Transverse colon (tissue), 4 donors: ENCODE measurements around the gene SEMA3A. TPM values are rescaled to one million over a fixed set of nuclear protein-coding genes. Genes with fewer than 3 reads are reported as not detected.

ENCODE experiments used
- DNase-seq: peaks from one replicate; pipeline ENCODE4 v3.0.0-alpha.2; 2019
- H3K27ac ChIP-seq, 4 donors: fragments of 200-600 bp; sonication (generic); 2 replicates each; pipeline ENCODE4 v1.5.1; 2016 to 2018; ENCODE audit warnings: inconsistent platforms in 4 of 4
- H3K27me3 ChIP-seq: fragments of 200-600 bp; sonication (generic); 2 replicates; pipeline ENCODE4 v1.5.1; 2017; ENCODE audit warnings: inconsistent platforms
- H3K36me3 ChIP-seq, 4 donors: fragments of 200-600 bp; sonication (generic); 2 replicates each; pipeline ENCODE4 v1.5.1; 2017 to 2019; ENCODE audit warnings: inconsistent platforms in 4 of 4
- H3K4me1 ChIP-seq, 4 donors: fragments of 200-600 bp; sonication (generic); 2 replicates each; pipeline ENCODE4 v1.5.1; 2017 to 2020; ENCODE audit warnings: inconsistent platforms in 4 of 4
- H3K4me3 ChIP-seq, 4 donors: fragments of 200-600 bp; sonication (generic); 1 replicate in 1 of 4; 2 replicates in 3 of 4; pipeline versions ENCODE4 v1.5.1 to v1.6.1; 2017 to 2019; ENCODE audit warnings: inconsistent platforms in 4 of 4
- H3K9me3 ChIP-seq, 2 donors: fragments of 200-600 bp; sonication (generic); 2 replicates each; pipeline ENCODE4 v1.5.1; 2017 to 2019; ENCODE audit warnings: inconsistent platforms in 2 of 2
- EP300 ChIP-seq: sonication (generic); formaldehyde crosslinking; IDR thresholded peaks from one replicate; pipeline ENCODE4 v1.6.1; 2017; ENCODE audit warnings: antibody characterized with exemption, low read depth
- POLR2A ChIP-seq: fragments of 450-650 bp; IDR thresholded peaks from one replicate; pipeline ENCODE4 v1.6.1; 2016; ENCODE audit warnings: antibody characterized with exemption, mild to moderate bottlenecking, moderate library complexity
- POLR2AphosphoS5 ChIP-seq, 3 donors: sonication (generic); formaldehyde crosslinking; IDR thresholded peaks; one replicate each; pipeline ENCODE4 v1.6.1; 2016; ENCODE audit warnings: antibody characterized with exemption in 3 of 3
- WGBS, 2 donors: methylation state at CpG; one replicate each; pipeline ENCODE4 v1.1.5; 2018; ENCODE audit warnings: low coverage in 1 of 2; 5-methylcytosine and 5-hydroxymethylcytosine counted together
- in situ Hi-C, 4 donors: fragments of 200-750 bp; cut with MboI; loops; one replicate each; pipeline versions ENCODE4 v1.15.0 to v1.15.1; 2017; ENCODE audit warnings: low sequenced_read_pairs in 3 of 4, low pct_ligation_motif_present in 1 of 4, low pct_unique_long_range_greater_than_20kb in 1 of 4
- intact Hi-C: fragments of 100-400 bp; cut with DNase I; formaldehyde crosslinking; loops from one replicate; pipeline ENCODE4 v1.15.1; 2023; ENCODE audit warnings: low total_unique reads
- total RNA-seq, 4 donors: library from RNA; depleted of rRNA; stranded (reverse); fragments of >200 nt; gene quantifications; one replicate each; pipeline ENCODE4 v1.1.0, GENCODE V29; 2016
- TF ChIP-seq, protein P1 (sequence below), 5 experiments: fragments of 200-600 bp in 3 of 5; fragments of 450-650 bp in 2 of 5; sonication (generic) in 3 of 5; IDR thresholded peaks; 1 replicate in 2 of 5; 2 replicates in 3 of 5; pipeline ENCODE4 v1.5.1; 2016 to 2017; ENCODE audit warnings: antibody characterized with exemption in 5 of 5, inconsistent platforms in 3 of 5, mild to moderate bottlenecking in 2 of 5, moderate library complexity in 1 of 5

The SEMA3A gene
- total RNA-seq, 4 donors from 2014 or later = 1.00 to 8.3 (median 4.7) TPM

DNA sequence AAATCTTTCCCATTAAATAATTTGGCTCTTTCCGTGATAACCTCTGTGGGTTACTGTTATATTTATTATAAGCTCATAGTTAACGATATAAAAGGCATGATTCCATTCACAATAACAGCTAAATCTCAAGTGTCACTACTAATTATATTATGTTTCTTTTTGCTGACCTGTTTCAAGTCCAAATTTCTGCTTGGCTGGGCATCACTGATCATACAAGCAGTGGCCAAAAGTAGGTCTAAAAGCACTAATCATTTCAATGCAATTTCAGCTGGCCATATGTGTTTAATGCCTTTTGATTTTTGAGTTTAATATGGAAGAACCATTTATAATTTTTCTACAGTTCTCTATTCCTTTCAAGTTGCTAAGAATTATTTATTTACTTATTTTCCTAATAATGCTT, 110.7 kb downstream of the SEMA3A start:
- in situ Hi-C loops = no loop called here
- intact Hi-C loops = no loop called here
- TF ChIP-seq EP300 (no peak), POLR2AphosphoS5 (IDR thresholded peaks at IDR 0.05) (no peak), POLR2A (no peak)
- Histone ChIP-seq H3K4me1 (no peaks in the 10 kb centered on the region), H3K27ac (no peak overlapping the region), H3K9me3 (no peaks in the 10 kb centered on the region), H3K27me3 (no peaks in the 10 kb centered on the region), H3K36me3 (no peaks in the 10 kb centered on the region), H3K4me3 (no peak overlapping the region)
- no peak for DNase-seq
- 61 to 72% methylated on average over 2 of the region's 2 CpGs for WGBS, 2 donors

DNA sequence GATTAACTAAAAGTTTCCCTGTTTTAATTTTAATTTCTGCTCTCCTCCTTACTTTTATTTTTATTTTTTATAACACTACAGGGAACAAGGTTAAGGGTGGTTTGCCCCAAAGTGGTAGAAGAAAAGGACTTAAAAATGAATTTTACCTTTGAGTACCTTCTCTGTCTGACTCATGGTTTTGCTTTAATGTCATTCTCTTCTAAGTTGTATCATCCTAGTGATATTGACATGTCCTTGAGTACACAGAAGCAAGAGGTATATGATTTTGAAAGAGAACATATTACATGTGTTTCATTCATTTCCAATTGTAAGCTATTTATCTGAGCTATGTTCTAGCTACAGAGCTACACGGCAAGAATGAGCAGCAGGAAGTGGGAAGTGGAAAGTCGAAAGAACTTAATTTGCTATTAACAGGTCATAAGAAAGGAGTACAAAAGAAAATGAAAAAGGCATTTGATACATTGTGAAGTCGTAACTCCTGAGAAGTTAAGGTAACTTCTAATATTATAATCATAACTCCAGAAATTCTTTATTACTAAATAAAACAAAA, 112.5 kb downstream of the SEMA3A start:
- H3K4me1 ChIP-seq = no peaks in the 10 kb centered on the region
- in situ Hi-C loops = no loop called here
- no peaks in the 10 kb centered on the region for H3K27me3 ChIP-seq
- H3K36me3 ChIP-seq = no peaks in the 10 kb centered on the region
- intact Hi-C loops = no loop called here
- H3K4me3 ChIP-seq = no peak overlapping the region
- H3K27ac ChIP-seq = no peak overlapping the region
- H3K9me3 ChIP-seq = no peaks in the 10 kb centered on the region
- DNase-seq = no peak
- TF ChIP-seq EP300 (no peak), POLR2A (no peak), POLR2AphosphoS5 (IDR thresholded peaks at IDR 0.05) (no peak)
- TF ChIP-seq, protein P1, sequence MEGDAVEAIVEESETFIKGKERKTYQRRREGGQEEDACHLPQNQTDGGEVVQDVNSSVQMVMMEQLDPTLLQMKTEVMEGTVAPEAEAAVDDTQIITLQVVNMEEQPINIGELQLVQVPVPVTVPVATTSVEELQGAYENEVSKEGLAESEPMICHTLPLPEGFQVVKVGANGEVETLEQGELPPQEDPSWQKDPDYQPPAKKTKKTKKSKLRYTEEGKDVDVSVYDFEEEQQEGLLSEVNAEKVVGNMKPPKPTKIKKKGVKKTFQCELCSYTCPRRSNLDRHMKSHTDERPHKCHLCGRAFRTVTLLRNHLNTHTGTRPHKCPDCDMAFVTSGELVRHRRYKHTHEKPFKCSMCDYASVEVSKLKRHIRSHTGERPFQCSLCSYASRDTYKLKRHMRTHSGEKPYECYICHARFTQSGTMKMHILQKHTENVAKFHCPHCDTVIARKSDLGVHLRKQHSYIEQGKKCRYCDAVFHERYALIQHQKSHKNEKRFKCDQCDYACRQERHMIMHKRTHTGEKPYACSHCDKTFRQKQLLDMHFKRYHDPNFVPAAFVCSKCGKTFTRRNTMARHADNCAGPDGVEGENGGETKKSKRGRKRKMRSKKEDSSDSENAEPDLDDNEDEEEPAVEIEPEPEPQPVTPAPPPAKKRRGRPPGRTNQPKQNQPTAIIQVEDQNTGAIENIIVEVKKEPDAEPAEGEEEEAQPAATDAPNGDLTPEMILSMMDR (IDR thresholded peaks at IDR 0.05) = no peak
- 58 to 63% methylated on average over 3 of the region's 3 CpGs for WGBS, 2 donors

DNA sequence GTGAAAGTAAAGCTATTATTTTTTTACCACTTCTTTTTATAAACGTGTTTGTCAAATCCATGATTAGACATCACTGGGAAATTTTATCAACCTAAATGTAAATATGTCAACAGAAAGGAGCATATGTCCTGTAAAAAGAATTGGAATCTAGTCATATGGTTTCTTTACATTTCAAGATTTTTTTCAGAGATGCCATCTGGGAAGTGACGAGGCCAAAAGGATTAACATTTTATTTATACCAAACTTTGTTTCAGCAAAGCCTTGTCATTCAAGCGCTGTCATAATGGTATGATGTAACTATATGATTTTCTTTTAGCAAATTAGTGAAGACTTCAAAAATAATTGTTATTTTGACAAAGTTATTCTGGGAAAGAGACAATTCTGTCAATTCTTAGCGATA, 117.3 kb downstream of the SEMA3A start:
- H3K4me3 ChIP-seq = no peak overlapping the region
- no peaks in the 10 kb centered on the region for H3K9me3 ChIP-seq
- TF ChIP-seq EP300 (no peak), POLR2AphosphoS5 (IDR thresholded peaks at IDR 0.05) (no peak), POLR2A (no peak)
- TF ChIP-seq, protein P1 (IDR thresholded peaks at IDR 0.05) = no peak
- H3K27me3 ChIP-seq = no peaks in the 10 kb centered on the region
- intact Hi-C loops = no loop called here
- DNase-seq = no peak
- H3K27ac ChIP-seq = no peak overlapping the region
- in situ Hi-C loops = no loop called here
- WGBS, 2 donors = 84 to 92% methylated on average over 4 of the region's 4 CpGs
- no peaks in the 10 kb centered on the region for H3K4me1 ChIP-seq
- no peaks in the 10 kb centered on the region for H3K36me3 ChIP-seq

DNA sequence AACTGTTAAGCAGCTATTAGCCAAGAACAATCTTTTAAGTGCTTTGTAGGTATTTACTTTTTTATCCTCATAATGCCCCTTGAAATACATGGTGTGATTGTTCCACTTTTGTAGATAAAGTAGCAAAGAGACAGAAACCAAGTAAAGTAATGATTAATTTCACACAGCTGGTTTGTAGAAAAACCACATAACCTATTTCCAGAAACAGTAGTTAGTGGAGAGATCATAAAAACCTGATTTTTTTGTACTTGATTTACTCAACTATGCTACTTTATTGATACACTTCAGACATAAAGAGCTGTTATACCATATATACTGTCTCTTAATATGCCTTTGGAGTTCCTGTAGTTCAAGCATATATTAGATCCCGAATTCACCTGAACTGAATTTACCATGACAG, 118.4 kb downstream of the SEMA3A start:
- Histone ChIP-seq H3K36me3 (no peaks in the 10 kb centered on the region), H3K4me3 (no peak overlapping the region), H3K27me3 (no peaks in the 10 kb centered on the region), H3K9me3 (no peaks in the 10 kb centered on the region), H3K4me1 (no peaks in the 10 kb centered on the region), H3K27ac (no peak overlapping the region)
- intact Hi-C loops (no loop called here), in situ Hi-C loops (no loop called here)
- no peak for DNase-seq
- TF ChIP-seq POLR2AphosphoS5 (IDR thresholded peaks at IDR 0.05) (no peak), EP300 (no peak), POLR2A (no peak)
- TF ChIP-seq, protein P1 (IDR thresholded peaks at IDR 0.05) = no peak
- 86 to 91% methylated on average over 1 of the region's 1 CpG for WGBS, 2 donors
